NOMO-1 (cell line): ENCODE data around the gene GALNT12.

ENCODE experiments used
- DNase-seq, 2 experiments: peaks; one replicate each; lab custom pipeline; 2025; ENCODE audit not compliant: unreplicated experiment in 2 of 2; lab: John Stamatoyannopoulos, UW

The GALNT12 gene

DNA sequence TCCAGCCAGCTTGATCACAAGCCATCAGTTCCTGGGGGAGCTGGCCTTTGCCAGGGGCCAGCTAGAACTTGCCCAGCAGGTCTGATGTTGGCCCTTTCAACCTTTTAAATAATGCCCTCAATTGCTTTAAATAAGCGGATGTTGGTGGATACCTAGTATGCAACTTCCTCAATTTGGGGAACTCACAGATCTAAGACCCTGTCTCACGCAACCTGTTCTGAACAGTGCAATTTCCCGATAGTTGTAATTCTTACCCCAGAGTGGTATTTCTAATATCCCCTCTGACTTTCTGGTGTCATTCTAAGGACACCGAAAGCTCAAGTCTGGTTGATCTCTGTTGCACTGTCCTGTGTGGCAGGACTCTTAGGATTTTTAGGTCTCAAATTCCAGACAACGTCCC, 23.1 kb downstream of the GALNT12 start:
- DNase-seq, result peak; percentile 73 to 89

- DNase-seq, result no peak
Observed at GRCh38 chr9:98831696-98832095, 24.2 kb downstream of the GALNT12 start.

GRCh38 chr9:98832768-98833089, 25.3 kb downstream of the GALNT12 start:
- no peak for DNase-seq

DNA sequence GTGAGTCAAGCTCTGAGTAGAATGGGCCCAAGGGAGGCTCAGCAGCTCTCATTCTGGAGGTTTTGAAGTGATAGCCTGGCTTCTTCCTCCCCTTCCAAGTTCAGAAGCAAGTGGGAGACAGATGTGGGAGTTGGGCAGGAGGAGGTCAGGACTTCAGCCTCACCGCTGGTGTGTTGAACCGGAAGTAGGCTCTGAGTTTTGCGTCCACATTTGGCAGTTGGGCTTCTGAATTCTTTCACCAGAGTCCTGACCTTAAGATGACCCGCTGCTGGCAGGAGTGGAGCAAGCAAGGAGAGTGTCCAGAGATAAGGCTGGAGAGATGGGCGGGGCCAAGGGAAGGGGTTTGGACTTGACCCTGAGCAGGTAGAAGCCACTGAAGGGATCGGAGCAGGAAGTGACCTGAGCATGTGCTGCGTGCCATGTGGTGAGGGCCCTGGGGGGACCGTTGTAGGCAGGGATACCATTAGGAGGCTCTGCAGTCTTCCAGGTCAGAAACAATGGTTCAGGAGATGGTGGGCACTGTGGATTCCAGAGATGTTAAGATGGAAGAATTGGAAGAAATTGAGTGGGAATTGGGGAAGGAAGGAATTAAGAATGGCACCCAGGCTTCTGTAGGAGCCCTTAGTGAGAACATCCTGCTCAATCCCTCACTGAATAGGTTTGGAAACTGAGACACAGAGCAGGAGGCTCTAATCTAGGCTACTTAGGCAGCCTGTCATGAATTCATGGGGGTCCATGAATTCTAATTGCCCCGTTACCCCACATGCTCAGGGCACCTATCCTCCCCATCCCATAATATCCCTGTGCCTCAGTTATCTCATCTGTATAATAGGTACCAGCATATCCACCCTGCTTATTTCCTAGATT, 25.9 kb downstream of the GALNT12 start:
- DNase-seq, result no peak

- no peak for DNase-seq
Observed at GRCh38 chr9:98834386-98834785, 26.9 kb downstream of the GALNT12 start.

GRCh38 chr9:98836206-98836605, 28.7 kb downstream of the GALNT12 start:
- no peak for DNase-seq

- no peak for DNase-seq
Observed at GRCh38 chr9:98837516-98837915, 30.0 kb downstream of the GALNT12 start.

GRCh38 chr9:98838155-98838867, 30.8 kb downstream of the GALNT12 start:
- no peak for DNase-seq

- DNase-seq, result no peak
Observed at GRCh38 chr9:98838868-98839565, 31.5 kb downstream of the GALNT12 start.

DNA sequence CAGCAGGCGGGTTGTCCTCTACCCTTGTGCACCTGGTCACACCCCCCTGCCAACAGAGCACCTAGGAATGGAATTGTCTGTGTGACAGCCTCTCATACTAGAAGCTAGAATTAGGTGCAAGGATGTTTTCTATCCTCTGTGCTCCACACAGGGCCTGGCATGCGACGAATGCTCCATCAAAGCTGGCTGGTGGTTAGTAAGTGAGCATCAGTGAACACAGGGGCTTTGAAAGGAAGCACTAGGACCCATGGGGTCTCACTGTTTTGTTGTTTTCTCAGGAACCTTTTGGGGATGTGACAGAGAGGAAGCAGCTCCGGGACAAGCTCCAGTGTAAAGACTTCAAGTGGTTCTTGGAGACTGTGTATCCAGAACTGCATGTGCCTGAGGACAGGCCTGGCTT, 32.3 kb downstream of the GALNT12 start:
- no peak for DNase-seq

- no peak for DNase-seq
Observed at GRCh38 chr9:98842510-98842909, 35.0 kb downstream of the GALNT12 start.

- DNase-seq, result no peak
Observed at GRCh38 chr9:98846081-98846480, 38.6 kb downstream of the GALNT12 start.

- DNase-seq, result no peak
Observed at GRCh38 chr9:98846879-98847278, 39.4 kb downstream of the GALNT12 start.

DNA sequence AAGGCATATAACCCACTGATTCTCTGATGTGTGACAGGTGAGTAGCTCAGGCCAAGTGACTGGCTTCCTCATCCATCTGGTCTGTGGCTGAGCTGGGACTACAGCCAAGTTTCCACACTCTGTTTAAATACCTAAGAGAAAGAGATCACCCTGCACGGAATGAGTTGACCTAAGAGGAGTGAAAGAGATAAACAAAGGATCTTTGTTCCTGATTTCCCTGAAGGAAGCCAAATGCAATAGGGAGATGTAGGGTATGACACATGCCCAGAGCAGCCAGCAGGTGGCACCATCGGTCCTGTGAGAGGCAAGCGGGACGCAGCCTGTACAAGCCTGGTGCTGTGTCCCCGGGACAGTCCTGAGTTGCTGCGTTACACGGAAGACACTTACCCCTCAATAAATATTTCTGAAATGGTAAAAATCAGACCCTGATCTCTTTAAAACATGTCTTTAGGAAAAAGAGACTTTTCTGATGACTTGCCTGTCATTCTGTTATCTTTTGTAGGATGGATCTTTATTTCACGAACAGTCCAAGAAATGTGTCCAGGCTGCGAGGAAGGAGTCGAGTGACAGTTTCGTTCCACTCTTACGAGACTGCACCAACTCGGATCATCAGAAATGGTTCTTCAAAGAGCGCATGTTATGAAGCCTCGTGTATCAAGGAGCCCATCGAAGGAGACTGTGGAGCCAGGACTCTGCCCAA, 41.1 kb downstream of the GALNT12 start:
- peak; percentile 45 to 52 for DNase-seq

DNA sequence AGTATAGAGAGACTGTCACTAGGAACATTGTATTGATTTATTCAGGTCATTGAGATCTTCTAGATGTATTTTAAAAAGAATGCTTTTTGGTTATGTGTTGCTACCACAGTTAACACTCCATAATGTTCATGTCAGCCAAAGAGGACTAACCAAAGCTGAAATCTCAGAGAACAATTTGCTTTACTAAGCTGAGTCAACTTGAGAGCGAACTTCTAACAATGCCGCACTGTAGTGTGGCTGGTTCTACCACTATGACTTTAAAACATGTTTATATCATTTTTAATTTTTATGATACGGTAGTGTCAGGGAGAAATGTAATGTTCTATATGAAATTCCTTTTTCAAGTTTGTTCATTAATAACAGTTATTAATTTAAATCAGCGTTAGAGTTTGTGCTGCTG, 42.1 kb downstream of the GALNT12 start:
- DNase-seq, result no peak

GRCh38 chr9:98850851-98851729, 43.6 kb downstream of the GALNT12 start:
- DNase-seq, result no peak

GRCh38 chr9:98851730-98852459, 44.4 kb downstream of the GALNT12 start:
- DNase-seq, result no peak

- DNase-seq, result no peak
Observed at GRCh38 chr9:98852460-98852734, 44.9 kb downstream of the GALNT12 start.

DNA sequence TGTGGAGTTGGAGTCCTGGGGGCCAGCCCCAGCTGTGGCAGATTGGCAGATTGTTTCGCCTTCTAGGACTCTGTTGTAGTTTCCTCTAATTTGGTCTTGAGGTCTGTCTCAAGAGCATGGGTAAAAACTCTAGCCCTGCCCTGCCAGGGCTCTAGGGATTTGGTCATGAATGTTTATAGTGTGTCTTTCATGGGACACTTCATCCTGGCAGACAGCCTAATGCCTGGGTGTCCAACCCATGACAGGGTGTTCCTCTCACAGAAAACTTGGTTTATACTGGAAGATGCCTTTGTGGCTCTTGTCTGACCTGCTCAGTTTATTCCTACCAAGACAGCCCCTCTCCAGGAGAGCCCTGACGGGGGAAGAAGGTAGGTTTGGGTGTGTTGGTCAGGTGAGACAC, 45.5 kb downstream of the GALNT12 start:
- DNase-seq, result no peak

GRCh38 chr9:98854266-98854665, 46.8 kb downstream of the GALNT12 start:
- DNase-seq, result no peak
